Effector CD4-positive, alpha-beta T cell (primary cell): ENCODE measurements around the gene GALNTL6.

ENCODE experiments used
- DNase-seq: peaks from one replicate; pipeline ENCODE4 v3.0.0-alpha.2; 2020

The GALNTL6 gene

GRCh38 chr4:173044340-173044739 lies 1231.1 kb downstream of the GALNTL6 start:
- no peak for DNase-seq

DNA sequence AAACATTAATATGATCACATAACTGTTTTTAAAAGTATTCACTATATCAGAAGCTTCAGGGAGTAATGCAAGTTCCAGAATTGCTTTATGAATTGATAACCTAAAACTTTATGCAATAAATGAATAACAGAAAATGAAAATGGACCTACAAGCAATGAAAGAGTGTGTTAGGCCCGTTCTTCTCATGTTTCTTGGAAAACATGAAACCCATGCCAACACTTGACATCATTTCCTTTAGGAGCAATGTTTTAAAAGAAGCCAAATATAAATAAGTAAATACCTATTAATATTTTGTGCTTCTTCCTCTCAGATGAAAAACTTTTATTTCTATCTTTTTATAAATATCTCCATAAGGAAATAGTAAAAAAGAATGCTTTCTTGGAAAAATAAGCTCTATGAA lies 1232.4 kb downstream of the GALNTL6 start:
- no peak for DNase-seq

- no peak for DNase-seq
Measured at GRCh38 chr4:173046144-173046543, 1232.9 kb downstream of the GALNTL6 start.

GRCh38 chr4:173046818-173047217 lies 1233.6 kb downstream of the GALNTL6 start:
- DNase-seq = no peak

DNA sequence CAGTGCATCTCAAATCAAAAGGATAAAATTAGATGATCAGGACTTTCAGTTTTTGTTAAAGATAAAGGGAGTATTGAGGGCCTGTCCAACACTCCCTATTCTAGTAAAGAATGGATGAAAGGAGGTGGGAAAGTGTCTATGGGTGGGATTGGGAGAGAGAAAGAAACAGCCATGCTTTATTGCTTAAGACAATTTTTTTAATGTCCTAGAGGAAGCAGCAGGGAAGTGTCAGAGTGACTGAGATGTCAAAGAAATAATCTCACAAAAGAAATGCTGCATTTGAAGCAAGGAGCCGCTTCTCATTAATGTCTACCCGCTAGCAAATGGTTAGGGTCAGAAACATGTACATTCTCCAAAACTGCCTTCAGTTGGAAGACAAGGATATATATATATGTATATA lies 1238.0 kb downstream of the GALNTL6 start:
- DNase-seq = no peak

DNA sequence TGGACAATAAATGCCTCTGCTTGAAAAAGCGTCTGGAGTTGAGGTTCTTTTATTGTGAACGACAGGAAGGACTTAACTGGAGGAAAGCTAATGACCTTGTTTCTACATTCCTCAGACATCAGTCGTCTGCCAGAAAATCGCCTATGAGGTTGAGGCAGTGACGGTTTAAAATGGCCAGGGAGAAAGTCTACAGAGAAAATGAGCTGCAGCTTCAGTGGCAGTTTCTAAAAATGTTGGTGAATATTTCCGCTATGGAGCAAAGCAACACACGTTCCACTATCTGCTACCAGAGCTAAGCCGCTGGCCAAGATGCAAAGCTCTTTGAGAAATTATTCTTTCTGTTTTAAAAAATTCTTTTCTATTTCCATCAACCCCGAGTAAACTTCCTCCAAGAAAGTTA lies 1238.5 kb downstream of the GALNTL6 start:
- no peak for DNase-seq

DNA sequence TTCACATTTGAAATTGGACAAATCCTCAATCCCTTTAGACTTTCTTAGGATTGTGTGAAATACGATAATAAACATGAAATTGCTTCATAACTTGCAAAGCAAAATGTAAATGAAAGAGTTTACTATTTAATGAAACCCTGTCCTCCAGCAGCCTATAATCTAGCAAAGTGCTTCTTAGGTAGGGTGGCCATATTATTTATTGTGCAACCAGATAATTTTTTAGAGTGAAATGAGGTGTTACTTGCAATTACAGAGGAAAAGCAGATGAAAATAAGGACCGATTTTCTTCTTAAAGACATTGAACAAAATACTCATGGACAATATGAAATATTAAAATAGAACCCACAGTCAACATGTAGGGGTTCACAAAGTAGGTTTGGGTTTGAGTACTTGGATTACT lies 1239.2 kb downstream of the GALNTL6 start:
- DNase-seq = no peak

GRCh38 chr4:173056271-173056670 lies 1243.1 kb downstream of the GALNTL6 start:
- no peak for DNase-seq

DNA sequence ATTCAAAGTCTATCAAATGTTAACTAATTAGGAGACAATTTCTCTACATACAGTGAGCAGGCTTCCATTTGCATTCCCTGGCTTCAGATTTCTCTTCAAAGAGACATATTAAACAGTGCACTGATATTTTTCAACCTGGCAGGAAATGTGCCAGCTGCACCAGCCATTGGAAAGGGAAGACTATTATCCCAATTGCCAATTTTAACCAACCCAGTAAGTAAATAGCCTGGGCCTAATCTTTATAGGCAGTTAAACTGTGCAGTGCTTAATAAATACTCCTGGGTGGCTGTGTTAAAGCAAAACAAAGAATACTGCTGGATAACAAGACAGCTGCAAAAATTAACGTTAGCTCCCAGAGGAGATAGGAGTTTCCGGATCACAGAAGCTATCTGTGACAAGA lies 1243.5 kb downstream of the GALNTL6 start:
- DNase-seq = no peak

DNA sequence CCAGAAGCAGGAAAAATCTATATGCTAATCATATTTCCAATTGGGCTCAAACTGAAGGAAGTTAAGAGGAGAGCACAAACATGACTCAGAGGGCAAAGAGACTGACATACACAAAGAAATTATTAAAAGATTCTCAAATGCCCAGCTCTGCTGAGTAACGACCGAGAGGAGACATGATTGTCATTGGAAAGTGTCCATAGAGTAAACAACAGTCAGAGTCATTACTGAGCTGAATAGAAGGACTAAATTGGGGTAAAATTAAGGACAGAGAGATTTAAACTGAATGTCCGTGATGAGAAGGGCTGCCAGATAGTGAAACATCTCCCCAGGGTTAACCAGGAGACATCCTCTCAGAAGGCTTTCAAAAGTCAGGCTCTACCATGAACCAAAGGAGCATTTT lies 1244.2 kb downstream of the GALNTL6 start:
- DNase-seq = no peak

DNA sequence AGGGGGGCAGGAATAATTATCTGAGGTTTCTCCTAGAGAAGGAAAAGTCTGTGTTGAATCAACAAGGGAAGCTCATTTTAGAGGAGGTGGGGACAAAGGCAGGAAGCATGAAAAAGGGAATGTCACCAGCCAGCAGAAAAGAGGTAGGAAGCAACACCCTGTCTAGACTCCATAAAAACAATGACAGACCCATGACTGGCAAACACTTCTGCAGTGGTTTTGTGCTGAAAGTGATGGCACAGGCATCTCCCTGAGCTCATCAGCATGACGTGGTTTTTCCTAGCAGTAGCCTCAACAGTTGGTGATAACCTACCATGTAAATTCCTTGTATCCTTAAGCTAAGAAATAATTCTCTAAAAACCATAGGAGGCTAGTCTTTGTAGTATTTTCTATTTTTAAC lies 1244.7 kb downstream of the GALNTL6 start:
- DNase-seq = no peak

GRCh38 chr4:173061160-173061559 lies 1248.0 kb downstream of the GALNTL6 start:
- DNase-seq = no peak

GRCh38 chr4:173073939-173074500 lies 1260.8 kb downstream of the GALNTL6 start:
- no peak for DNase-seq

GRCh38 chr4:173074501-173074946 lies 1261.3 kb downstream of the GALNTL6 start:
- no peak for DNase-seq

DNA sequence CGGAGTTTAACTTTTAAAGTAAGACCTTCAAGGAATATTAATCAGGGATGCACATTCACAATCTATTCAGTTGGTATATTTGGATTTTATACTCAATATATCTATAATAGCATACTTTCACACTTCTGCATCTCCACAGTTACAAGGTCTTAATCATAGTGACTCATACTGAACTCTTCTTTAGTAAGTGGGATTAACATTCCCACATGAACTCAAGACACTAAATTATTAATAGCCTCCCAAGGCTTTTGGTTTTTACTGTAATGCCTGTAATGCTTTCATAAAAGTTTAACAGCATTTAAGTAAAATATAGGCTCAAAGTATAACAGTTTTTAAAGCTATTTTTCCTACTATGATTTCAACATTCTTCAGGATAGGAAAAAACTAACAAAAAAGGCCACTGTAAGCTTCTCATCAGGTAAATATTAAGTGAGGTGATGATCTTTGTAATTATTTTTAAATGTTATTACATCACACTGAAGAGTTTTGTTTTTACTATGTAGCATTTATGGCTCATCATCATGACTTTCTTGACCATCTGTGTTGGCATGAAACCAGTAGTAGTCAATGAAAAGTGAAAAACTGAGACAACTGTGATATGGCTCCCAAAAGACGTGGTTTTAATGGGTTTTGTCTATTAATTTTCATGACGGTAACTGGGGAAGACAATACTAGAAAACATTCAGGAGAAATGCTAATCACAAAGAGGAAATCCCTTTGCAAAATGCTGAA lies 1263.9 kb downstream of the GALNTL6 start:
- no peak for DNase-seq

DNA sequence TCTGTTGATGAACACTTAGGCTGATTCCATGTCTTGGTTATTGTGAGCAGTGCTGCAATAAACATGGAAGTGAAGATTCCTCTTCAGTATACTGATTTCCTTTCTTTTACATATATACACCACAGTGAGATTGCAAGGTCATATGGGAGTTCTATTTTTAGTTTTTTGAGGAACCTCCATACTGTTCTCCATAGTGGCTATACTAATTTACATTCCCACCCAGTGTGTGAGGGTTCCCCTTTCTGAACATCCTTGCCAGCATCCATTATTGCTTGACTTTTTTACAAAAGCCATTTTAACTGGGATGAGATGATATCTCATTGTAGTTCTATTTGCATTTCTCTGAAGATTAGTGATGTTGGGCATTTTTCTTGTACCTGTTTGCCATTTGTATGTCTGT lies 1274.9 kb downstream of the GALNTL6 start:
- DNase-seq = no peak
